GM20431 (cell line): ENCODE results near the gene CRB1.
"Not testable (repeated sequence)": the region's sequence is repeated elsewhere in the genome, so short reads cannot be mapped to it uniquely, and the experiment has no call there.

ENCODE experiments used
- in situ Hi-C: fragments of 300-500 bp; cut with MseI, MboI; formaldehyde crosslinking; loops from one replicate; pipeline ENCODE4 v1.15.0; 2020; ENCODE audit warnings: low sequenced_read_pairs; ENCODE audit not compliant: unreplicated experiment

Gene CRB1

GRCh38 chr1:197444755-197445154 is 176.7 kb downstream of the CRB1 start:
- in situ Hi-C loops, result no loop called here

GRCh38 chr1:197448121-197448779 is 180.2 kb downstream of the CRB1 start:
- in situ Hi-C loops, result no loop called here

GRCh38 chr1:197451381-197451780 is 183.3 kb downstream of the CRB1 start:
- in situ Hi-C loops, result no loop called here

GRCh38 chr1:197453376-197454058 is 185.5 kb downstream of the CRB1 start:
- in situ Hi-C loops, result no loop called here

- in situ Hi-C loops, result no loop called here
Observed at GRCh38 chr1:197462539-197462938, 194.5 kb downstream of the CRB1 start.

- in situ Hi-C loops, result no loop called here
Observed at GRCh38 chr1:197463142-197463541, 195.1 kb downstream of the CRB1 start.

- in situ Hi-C loops, result no loop called here
Observed at GRCh38 chr1:197464044-197464443, 196.0 kb downstream of the CRB1 start.

- in situ Hi-C loops, result no loop called here
Observed at GRCh38 chr1:197465528-197466327, 197.7 kb downstream of the CRB1 start.

GRCh38 chr1:197466813-197467212 is 198.8 kb downstream of the CRB1 start:
- in situ Hi-C loops, result no loop called here

- in situ Hi-C loops, result no loop called here
Observed at GRCh38 chr1:197467881-197468280, 199.8 kb downstream of the CRB1 start.

- in situ Hi-C loops, result no loop called here
Observed at GRCh38 chr1:197468543-197469175, 200.6 kb downstream of the CRB1 start.

- in situ Hi-C loops, result no loop called here
Observed at GRCh38 chr1:197469620-197470210, 201.7 kb downstream of the CRB1 start.

GRCh38 chr1:197470330-197470729 is 202.3 kb downstream of the CRB1 start:
- in situ Hi-C loops, result no loop called here

- in situ Hi-C loops, result no loop called here
Observed at GRCh38 chr1:197471248-197471985, 203.4 kb downstream of the CRB1 start.

- in situ Hi-C loops, result no loop called here
Observed at GRCh38 chr1:197472141-197472540, 204.1 kb downstream of the CRB1 start.

- in situ Hi-C loops, result no loop called here
Observed at GRCh38 chr1:197480446-197480845, 212.4 kb downstream of the CRB1 start.

- in situ Hi-C loops, result no loop called here
Observed at GRCh38 chr1:197481101-197481500, 213.0 kb downstream of the CRB1 start.

- in situ Hi-C loops, result no loop called here
Observed at GRCh38 chr1:197485790-197486189, 217.7 kb downstream of the CRB1 start.

- in situ Hi-C loops, result no loop called here
Observed at GRCh38 chr1:197486946-197487345, 218.9 kb downstream of the CRB1 start.

GRCh38 chr1:197491505-197491904 is 223.5 kb downstream of the CRB1 start:
- in situ Hi-C loops, result not testable (repeated sequence)
